SH-SY5Y (cell line): ENCODE data around the gene HOXB3.

Source experiments
- GATA2 ChIP-seq: IDR thresholded peaks from 2 replicates; pipeline ENCODE4 v1.6.1; 2011; ENCODE audit warnings: mild to moderate bottlenecking, low read depth, low read length
- GATA3 ChIP-seq: IDR thresholded peaks from 2 replicates; pipeline ENCODE4 v1.6.1; 2011; ENCODE audit warnings: low read depth, mild to moderate bottlenecking, low read length, moderate library complexity

HOXB3 gene

DNA sequence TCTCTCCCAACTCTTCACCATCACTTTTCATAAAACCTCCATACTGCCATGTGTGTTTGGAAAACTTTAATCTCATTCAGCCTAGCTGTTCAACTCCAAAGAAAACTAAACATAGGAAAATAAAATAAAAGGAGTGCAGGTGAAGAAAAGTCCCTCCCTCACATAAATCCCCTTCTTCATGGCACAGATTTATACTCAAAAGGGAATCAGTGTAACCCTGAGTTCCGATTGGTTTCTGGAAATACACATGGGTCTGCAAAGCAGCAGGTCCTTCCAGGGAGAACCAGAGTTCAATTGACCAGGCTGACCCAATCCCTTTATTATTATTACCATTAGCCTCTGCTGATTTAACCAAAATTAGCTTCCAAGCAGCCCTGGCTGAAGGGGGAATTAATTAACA, 36.2 kb downstream of the HOXB3 start:
- no peak for TF ChIP-seq GATA3
- no peak for TF ChIP-seq GATA2

GRCh38 chr17:48553190-48553547, 36.9 kb downstream of the HOXB3 start:
- TF ChIP-seq GATA2: no peak
- TF ChIP-seq GATA3: no peak

- TF ChIP-seq GATA2: no peak
- TF ChIP-seq GATA3: no peak
Observed at GRCh38 chr17:48552466-48553189, 37.4 kb downstream of the HOXB3 start.

DNA sequence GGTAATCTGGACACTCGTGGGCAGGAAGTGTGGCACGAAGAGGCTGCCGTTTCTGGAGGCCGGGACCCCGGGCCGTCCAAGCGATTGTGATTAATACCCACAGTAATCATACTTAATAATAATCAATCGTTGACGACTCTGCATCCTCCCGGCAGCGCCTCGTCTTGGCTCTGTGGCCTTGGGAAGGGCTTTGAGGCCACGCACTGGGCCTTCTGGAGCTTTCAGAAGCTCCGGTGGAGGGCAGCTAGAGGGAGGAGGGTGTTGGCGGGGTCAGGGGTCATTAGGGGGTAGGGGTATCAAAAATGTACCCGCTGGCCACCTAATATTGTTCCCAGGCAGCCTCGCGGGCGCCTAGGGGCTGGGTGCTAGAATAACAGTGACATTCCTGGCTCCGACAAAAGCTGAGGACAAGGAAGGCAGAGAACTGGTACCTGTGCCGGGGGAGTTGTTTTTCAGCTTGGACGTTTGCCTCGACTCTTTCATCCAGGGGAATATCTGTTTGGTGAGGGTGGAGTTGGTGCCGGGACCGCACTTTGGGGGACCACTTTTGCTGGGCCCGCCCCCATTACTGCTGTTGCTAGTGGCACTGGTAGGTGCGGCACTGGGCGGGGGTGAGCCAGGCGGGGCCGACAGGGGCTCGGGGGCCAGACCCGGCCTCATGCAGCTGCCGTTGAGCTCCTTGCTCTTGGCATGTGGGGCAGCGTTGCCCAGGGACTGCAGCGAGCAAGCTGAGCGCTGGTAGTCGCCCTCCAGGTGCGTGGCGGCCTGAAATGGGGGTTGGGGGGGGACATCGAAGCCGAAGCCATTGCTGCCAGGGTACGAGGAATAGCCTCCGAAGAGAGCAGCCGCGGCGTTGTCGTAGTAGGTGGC, 38.2 kb downstream of the HOXB3 start:
- no peak for TF ChIP-seq GATA2
- no peak for TF ChIP-seq GATA3

GRCh38 chr17:48551214-48551555, 38.9 kb downstream of the HOXB3 start:
- TF ChIP-seq GATA3 (no peak), GATA2 (no peak)

DNA sequence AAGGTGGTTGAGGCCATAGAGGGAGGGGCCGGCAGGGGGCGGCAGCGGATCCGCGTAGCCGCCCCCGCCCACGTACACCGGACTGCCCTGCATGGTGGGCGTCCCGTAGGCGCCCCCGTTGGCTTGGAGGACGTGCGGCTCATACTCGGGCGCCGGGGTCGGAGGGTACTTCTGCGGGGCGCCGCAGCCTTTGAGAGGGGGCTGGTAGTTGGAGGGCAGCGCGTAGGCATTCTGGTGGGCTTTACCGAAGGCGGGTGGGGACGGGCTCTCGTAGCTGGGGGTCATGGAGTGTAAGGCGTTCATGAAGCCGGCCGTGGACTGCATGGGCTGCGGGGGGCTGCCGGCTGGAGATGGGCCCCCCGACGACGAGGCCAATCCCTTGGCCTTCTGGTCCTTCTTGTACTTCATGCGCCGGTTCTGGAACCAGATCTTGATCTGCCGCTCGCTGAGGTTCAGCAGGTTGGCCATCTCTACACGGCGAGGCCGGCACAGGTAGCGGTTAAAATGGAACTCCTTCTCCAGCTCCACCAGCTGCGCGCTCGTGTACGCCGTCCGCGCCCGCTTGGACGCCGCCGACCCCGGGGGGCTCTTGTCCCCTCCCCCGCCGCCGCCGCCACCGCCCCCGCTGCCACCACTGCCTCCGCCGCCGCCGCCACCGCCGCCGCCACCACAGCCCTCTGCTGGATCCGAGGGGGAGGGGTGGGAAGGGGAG, 39.4 kb downstream of the HOXB3 start:
- no peak for TF ChIP-seq GATA2

DNA sequence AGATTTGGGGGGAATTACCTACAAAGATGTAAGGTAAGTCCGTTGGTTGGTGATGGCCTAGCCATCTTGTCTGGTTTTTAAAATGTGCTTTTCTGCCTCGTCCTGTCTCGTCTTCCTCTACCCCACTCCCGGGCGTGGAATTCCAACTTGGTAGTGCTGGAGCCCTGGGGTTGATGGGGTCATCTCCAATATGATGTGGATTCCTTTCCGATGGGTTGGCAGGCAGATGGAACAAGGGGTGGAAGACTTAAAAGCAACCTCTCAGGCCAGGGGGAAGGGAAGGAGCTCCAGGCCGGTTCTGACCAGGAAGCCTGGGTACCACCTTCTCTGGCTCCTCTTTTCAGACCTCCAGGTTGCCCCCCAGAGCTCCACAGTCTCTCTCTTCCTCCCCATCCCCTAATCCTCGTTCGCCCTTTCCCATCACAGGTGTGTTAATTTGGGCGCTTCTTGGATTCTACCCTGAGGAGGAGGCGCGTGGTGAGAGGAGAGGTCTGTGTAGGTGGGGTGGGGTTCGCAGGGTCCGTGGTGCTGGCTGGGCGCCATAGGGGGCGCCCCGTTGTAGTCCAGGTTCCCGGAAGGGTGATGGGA, 40.0 kb downstream of the HOXB3 start:
- TF ChIP-seq GATA3 (no peak), GATA2 (no peak)

DNA sequence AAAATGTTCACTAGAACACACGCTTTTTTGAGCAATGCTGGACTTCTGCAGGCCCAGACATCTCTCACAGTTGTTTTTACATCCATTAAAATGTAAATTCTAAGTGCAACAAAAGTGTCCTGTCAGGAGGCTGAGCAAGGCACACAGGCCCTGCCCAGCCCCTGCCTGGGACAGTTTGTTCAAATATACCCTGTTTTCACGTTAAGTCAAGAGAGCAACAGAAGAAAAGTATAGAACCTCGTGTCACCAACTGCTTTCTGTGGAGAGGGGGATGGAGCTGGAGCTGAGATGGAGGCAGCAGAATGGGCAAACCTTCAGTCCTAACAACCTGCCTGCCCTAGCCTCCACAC, 40.8 kb downstream of the HOXB3 start:
- TF ChIP-seq GATA2 (no peak), GATA3 (no peak)

DNA sequence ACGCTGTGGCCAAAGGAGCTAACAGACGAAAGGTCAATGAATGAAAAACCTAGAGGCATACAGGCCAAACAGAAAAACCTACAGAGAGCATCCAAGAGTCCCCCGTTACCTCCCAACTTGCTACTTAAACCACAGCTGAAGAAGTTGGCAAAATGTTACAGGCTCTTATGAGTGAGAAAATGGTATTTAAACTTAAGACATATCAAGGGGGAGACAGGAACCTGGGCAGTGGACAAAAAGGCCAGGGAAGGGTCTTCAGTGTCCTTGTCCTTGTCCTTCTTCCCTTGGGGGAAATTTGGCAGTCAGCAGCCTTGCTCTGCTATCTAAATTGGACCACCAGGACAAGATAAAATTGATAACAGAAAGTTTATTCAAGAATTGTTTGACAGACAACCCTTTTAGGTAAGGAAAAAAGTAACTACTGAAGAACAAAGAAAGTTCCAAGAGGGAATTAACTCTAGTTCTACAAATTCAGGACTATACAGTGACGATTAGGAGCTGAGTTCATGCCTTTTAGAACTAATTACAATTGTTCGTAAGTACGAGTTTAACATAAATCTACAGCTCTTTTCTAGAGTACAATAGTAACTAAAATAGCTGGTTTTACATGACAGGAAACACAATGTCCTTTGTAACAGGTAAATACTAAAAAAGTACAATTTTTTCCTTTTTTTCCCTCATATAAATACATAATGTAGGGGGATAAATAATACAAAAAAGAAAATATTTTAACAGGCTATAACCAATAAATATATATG, 41.3 kb downstream of the HOXB3 start:
- TF ChIP-seq GATA2: no peak
- no peak for TF ChIP-seq GATA3

GRCh38 chr17:48547808-48548522, 42.1 kb downstream of the HOXB3 start:
- TF ChIP-seq GATA2 (no peak), GATA3 (no peak)

DNA sequence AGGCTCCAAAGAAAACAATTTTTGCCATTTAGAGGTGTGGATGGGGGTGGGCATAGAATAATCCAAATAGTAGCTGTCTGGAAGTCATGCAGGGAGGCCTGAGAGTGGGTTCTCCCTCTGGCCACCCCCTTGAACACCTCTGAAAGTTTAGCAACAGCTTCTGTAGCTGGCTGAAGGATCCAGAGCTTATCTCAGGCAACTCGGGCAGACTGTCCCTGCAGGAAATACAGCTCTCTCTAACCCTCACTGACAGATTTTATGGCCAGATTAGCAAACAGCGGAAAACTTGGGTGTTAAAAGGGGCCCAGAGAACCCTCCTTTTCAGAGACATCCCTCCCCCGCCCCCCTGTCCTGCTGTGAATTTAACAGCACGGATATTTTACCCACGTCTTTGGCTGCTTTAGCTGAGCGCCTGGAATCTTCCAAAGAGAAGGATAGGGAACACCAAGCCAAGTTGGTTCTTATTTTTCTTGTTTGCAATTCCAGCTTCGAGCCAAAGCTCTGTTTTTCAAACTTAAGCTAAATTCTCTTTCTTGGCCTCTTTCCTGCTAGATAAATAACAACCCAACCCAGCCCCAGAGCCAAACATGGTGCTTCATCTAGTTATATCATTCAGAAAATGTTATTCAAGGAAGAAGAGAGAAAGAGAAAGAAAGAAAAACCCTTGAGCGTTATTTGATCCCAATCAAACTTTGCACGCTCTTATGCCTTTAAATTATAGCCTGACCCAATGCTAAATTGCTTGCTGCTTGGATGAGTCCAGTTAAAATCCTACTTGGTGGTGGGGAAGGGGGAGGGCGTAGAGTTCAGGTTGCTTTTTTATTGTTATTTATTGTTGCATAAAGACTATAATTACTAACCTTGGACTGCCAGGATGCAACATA, 42.9 kb downstream of the HOXB3 start:
- TF ChIP-seq GATA2 (no peak), GATA3 (no peak)
